ENCODE measurements around the gene ZYG11B. TPM values are rescaled to one million over a fixed set of nuclear protein-coding genes. Genes with fewer than 3 reads are reported as not detected.
"Not testable (repeated sequence)": the region's sequence is repeated elsewhere in the genome, so short reads cannot be mapped to it uniquely, and the experiment has no call there.

ZYG11B gene
- total RNA-seq, 2 donors from 2014 or later: 41.6 to 46.8 TPM

- ATAC-seq (ENCODE audit: insufficient number of reproducible peaks, low FRiP score, low read depth) (no peak), DNase-seq (ENCODE audit: low spot score) (no peak)
- Histone ChIP-seq H3K4me1 (ENCODE audit: control insufficient read depth in 1 of 2, low read depth in 2 of 2) (no peaks in the 10 kb centered on the region), H3K4me3 (no peak overlapping the region), H3K36me3 (no peaks in the 10 kb centered on the region), H3K27me3 (replicated peaks; ENCODE audit: insufficient read depth) (no peaks in the 10 kb centered on the region), H3K9me3 (no peaks in the 10 kb centered on the region), H3K27ac (no peak overlapping the region)
- no peak for TF ChIP-seq CTCF (IDR thresholded peaks at IDR 0.05)
Observed at GRCh38 chr1:52867087-52867863, 141.0 kb downstream of the ZYG11B start.

- not testable (repeated sequence) for H3K9me3 ChIP-seq; H3K4me3 ChIP-seq; H3K27me3 ChIP-seq (replicated peaks; ENCODE audit: insufficient read depth); ATAC-seq (ENCODE audit: insufficient number of reproducible peaks, low FRiP score, low read depth); H3K4me1 ChIP-seq (ENCODE audit: control insufficient read depth in 1 of 2, low read depth in 2 of 2); H3K27ac ChIP-seq; H3K36me3 ChIP-seq; DNase-seq (ENCODE audit: low spot score)
Observed at GRCh38 chr1:52869727-52870126, 143.5 kb downstream of the ZYG11B start.

- Histone ChIP-seq H3K36me3 (no peaks in the 10 kb centered on the region), H3K9me3 (no peaks in the 10 kb centered on the region), H3K27ac (no peak overlapping the region), H3K27me3 (replicated peaks; ENCODE audit: insufficient read depth) (no peaks in the 10 kb centered on the region), H3K4me3 (no peak overlapping the region), H3K4me1 (ENCODE audit: control insufficient read depth in 1 of 2, low read depth in 2 of 2) (no peaks in the 10 kb centered on the region)
- ATAC-seq (ENCODE audit: insufficient number of reproducible peaks, low FRiP score, low read depth) (no peak), DNase-seq (ENCODE audit: low spot score) (no peak)
- no peak for TF ChIP-seq CTCF (IDR thresholded peaks at IDR 0.05)
Observed at GRCh38 chr1:52876843-52877242, 150.6 kb downstream of the ZYG11B start.

Other genes with a start within 250 kb of the ZYG11B start
- gene TUT4, start 173.4 kb upstream of the ZYG11B start, total RNA-seq: 10 to 100 TPM; 38.2 to 67.2 TPM
- gene GPX7, start 124.1 kb upstream of the ZYG11B start, total RNA-seq: 10 to 100 TPM; 10.2 to 25.9 TPM
- gene SHISAL2A, start 93.3 kb upstream of the ZYG11B start, total RNA-seq: under 1 TPM in 1 of 2 donors, not detected in 1; 0.54 TPM
- gene COA7, start 28.1 kb upstream of the ZYG11B start, total RNA-seq: 1 to 10 TPM; 4.6 to 9.9 TPM
- not detected for gene ZYG11A, start 116.3 kb downstream of the ZYG11B start, total RNA-seq
- 100 to 1,000 TPM; 145 to 150 TPM for gene ECHDC2, start 195.3 kb downstream of the ZYG11B start, total RNA-seq
- gene SCP2, start 200.8 kb downstream of the ZYG11B start, total RNA-seq: 10 to 100 TPM; 75.1 to 99.9 TPM